Upper lobe of left lung (tissue), 6 donors: ENCODE results near the gene IL17RC. TPM values are rescaled to one million over a fixed set of nuclear protein-coding genes. Genes with fewer than 3 reads are reported as not detected.
"Not testable (repeated sequence)": the region's sequence is repeated elsewhere in the genome, so short reads cannot be mapped to it uniquely, and the experiment has no call there.

ENCODE experiments used
- ATAC-seq, 2 donors: fragments of 200-7000 bp; cut with Tn5 transposase; one replicate each; pipeline ENCODE4 v1.9.1; 2022; ENCODE audit warnings: mild to moderate bottlenecking in 2 of 2, moderate library complexity in 2 of 2; ENCODE audit not compliant: low FRiP score in 2 of 2
- DNase-seq, 2 donors: peaks; one replicate each; pipeline ENCODE4 v3.0.0-alpha.2; 2019 to 2020
- H3K27ac ChIP-seq, 4 donors: fragments of 200-600 bp; sonication (generic); one replicate each; pipeline ENCODE4 v1.5.1; 2016 to 2019
- H3K27me3 ChIP-seq, 4 donors: fragments of 200-600 bp; sonication (generic); one replicate each; pipeline ENCODE4 v1.5.1; 2017 to 2019
- H3K36me3 ChIP-seq, 4 donors: fragments of 200-600 bp; sonication (generic); one replicate each; pipeline ENCODE4 v1.5.1; 2016 to 2019
- H3K4me1 ChIP-seq, 4 donors: fragments of 200-600 bp; sonication (generic); one replicate each; pipeline ENCODE4 v1.5.1; 2018 to 2019
- H3K4me3 ChIP-seq, 4 donors: fragments of 200-600 bp; sonication (generic); one replicate each; pipeline ENCODE4 v1.5.1; 2017 to 2019; ENCODE audit warnings: mild to moderate bottlenecking in 2 of 4, moderate library complexity in 1 of 4
- H3K9me3 ChIP-seq, 4 donors: fragments of 200-600 bp; sonication (generic); one replicate each; pipeline ENCODE4 v1.5.1; 2018 to 2019
- CTCF ChIP-seq, 6 experiments: fragments of 450-650 bp in 4 of 6; fragments of 200-600 bp in 2 of 6; sonication (generic) in 2 of 6; IDR thresholded peaks; one replicate each; pipeline ENCODE4 v1.5.1; 2016 to 2019; ENCODE audit warnings: antibody characterized with exemption in 6 of 6
- EP300 ChIP-seq, 4 donors: sonication (generic); formaldehyde crosslinking; IDR thresholded peaks; one replicate each; pipeline ENCODE4 v1.5.1; 2017; ENCODE audit warnings: antibody characterized with exemption in 4 of 4, control low read depth in 2 of 4
- POLR2A ChIP-seq, 4 donors: fragments of 450-650 bp; IDR thresholded peaks; one replicate each; pipeline ENCODE4 v1.5.1; 2016 to 2017; ENCODE audit warnings: antibody characterized with exemption in 4 of 4, mild to moderate bottlenecking in 2 of 4
- POLR2AphosphoS5 ChIP-seq, 2 donors: sonication (generic); formaldehyde crosslinking; IDR thresholded peaks; one replicate each; pipeline ENCODE4 v1.5.1; 2017; ENCODE audit warnings: antibody characterized with exemption in 2 of 2
- WGBS, 2 donors: methylation state at CpG; one replicate each; pipeline ENCODE4 v1.1.5; 2017 to 2018; 5-methylcytosine and 5-hydroxymethylcytosine counted together
- total RNA-seq, 6 donors: library from RNA; depleted of rRNA in 4 of 6; stranded (reverse); fragments of >200 nt in 4 of 6; gene quantifications; one replicate each; pipeline versions ENCODE4 v1.1.0 to v1.2.1, GENCODE V29; 2016 to 2021
- donor health status: DM: no; HTN: no; CAD: no; lungs with moderate emphysema.
- donor health status: DM: no; HTN: yes; CAD: no; lungs with severe emphysema.

Gene IL17RC
- total RNA-seq, 6 donors from 2014 or later = 26.3 to 83.8 (median 32.9) TPM

GRCh38 chr3:9891072-9891622 lies 25.8 kb upstream of the IL17RC start:
- no peaks in the 10 kb centered on the region for H3K9me3 ChIP-seq
- DNase-seq = no peak
- 7 to 16% methylated on average over 12 of the region's 12 CpGs for WGBS, 2 donors
- H3K27ac ChIP-seq = peak overlapping the region; percentile 94 to 98 (median 96)
- H3K36me3 ChIP-seq = peaks cover 4 to 14% (median 8%) of the 10 kb centered on the region in 4 donors
- TF ChIP-seq POLR2AphosphoS5 (IDR thresholded peaks at IDR 0.05) (no peak), EP300 (IDR thresholded peaks at IDR 0.05) (no peak), CTCF (IDR thresholded peaks at IDR 0.05) (no peak), POLR2A (IDR thresholded peaks at IDR 0.05) (no peak)
- H3K4me1 ChIP-seq = peaks cover 12 to 18% (median 13%) of the 10 kb centered on the region in 4 donors
- H3K27me3 ChIP-seq = no peaks in the 10 kb centered on the region
- H3K4me3 ChIP-seq = peak overlapping the region; percentile 50 to 93 (median 76)
- no peak for ATAC-seq

- H3K36me3 ChIP-seq = peaks cover 4 to 14% (median 8%) of the 10 kb centered on the region in 4 donors
- no peak overlapping the region for H3K27ac ChIP-seq
- DNase-seq (no peak), ATAC-seq (no peak)
- no peak overlapping the region for H3K4me3 ChIP-seq
- WGBS, 2 donors = 78 to 81% methylated on average over 1 of the region's 1 CpG
- peaks cover 20 to 30% (median 26%) of the 10 kb centered on the region in 4 donors for H3K4me1 ChIP-seq
- no peak for TF ChIP-seq POLR2A (IDR thresholded peaks at IDR 0.05)
- TF ChIP-seq EP300 (IDR thresholded peaks at IDR 0.05) = no peak
- TF ChIP-seq POLR2AphosphoS5 (IDR thresholded peaks at IDR 0.05) = no peak
- TF ChIP-seq CTCF (IDR thresholded peaks at IDR 0.05) = no peak
- no peaks in the 10 kb centered on the region for H3K27me3 ChIP-seq
- H3K9me3 ChIP-seq = no peaks in the 10 kb centered on the region
Observed at GRCh38 chr3:9893739-9894138, 23.2 kb upstream of the IL17RC start.

- WGBS, 2 donors = 94% methylated on average over 3 of the region's 3 CpGs
- ATAC-seq, H3K4me3 ChIP-seq, H3K27me3 ChIP-seq, DNase-seq, H3K27ac ChIP-seq, H3K9me3 ChIP-seq: not testable (repeated sequence)
- Histone ChIP-seq H3K4me1 (peaks cover 16 to 29% (median 25%) of the 10 kb centered on the region in 4 donors), H3K36me3 (peaks cover 4 to 14% (median 8%) of the 10 kb centered on the region in 4 donors)
Observed at GRCh38 chr3:9895715-9896114, 21.2 kb upstream of the IL17RC start.

- H3K4me3 ChIP-seq, H3K9me3 ChIP-seq, DNase-seq, H3K27me3 ChIP-seq, ATAC-seq: not testable (repeated sequence)
- Histone ChIP-seq H3K36me3 (peaks cover 4 to 14% (median 8%) of the 10 kb centered on the region in 4 donors), H3K4me1 (peaks cover 11 to 23% (median 16%) of the 10 kb centered on the region in 4 donors), H3K27ac (peak overlapping the region in 1 of 4 donors; percentile 35)
- 93 to 95% methylated on average over 10 of the region's 10 CpGs for WGBS, 2 donors
Observed at GRCh38 chr3:9896755-9897407, 20.0 kb upstream of the IL17RC start.

- Histone ChIP-seq H3K27ac (peak overlapping the region; percentile 46 to 72 (median 70)), H3K4me1 (peaks cover 10 to 23% (median 21%) of the 10 kb centered on the region in 4 donors), H3K4me3 (no peak overlapping the region), H3K27me3 (no peaks in the 10 kb centered on the region), H3K9me3 (no peaks in the 10 kb centered on the region), H3K36me3 (peaks cover 4 to 11% (median 8%) of the 10 kb centered on the region in 4 donors)
- peak in 1 of 2 donors; percentile 10 for TF ChIP-seq POLR2AphosphoS5 (IDR thresholded peaks at IDR 0.05)
- TF ChIP-seq POLR2A (IDR thresholded peaks at IDR 0.05) = no peak
- no peak for TF ChIP-seq CTCF (IDR thresholded peaks at IDR 0.05)
- ATAC-seq (peak; percentile 62 to 93), DNase-seq (peak in 1 of 2 donors; percentile 77)
- 38% methylated on average over 4 of the region's 4 CpGs for WGBS, 2 donors
Observed at GRCh38 chr3:9897408-9898372, 19.2 kb upstream of the IL17RC start.
